Measurements from ENCODE around the gene DBF4.
"Not testable (repeated sequence)": the region's sequence is repeated elsewhere in the genome, so short reads cannot be mapped to it uniquely, and the experiment has no call there.

DBF4 gene

DNA sequence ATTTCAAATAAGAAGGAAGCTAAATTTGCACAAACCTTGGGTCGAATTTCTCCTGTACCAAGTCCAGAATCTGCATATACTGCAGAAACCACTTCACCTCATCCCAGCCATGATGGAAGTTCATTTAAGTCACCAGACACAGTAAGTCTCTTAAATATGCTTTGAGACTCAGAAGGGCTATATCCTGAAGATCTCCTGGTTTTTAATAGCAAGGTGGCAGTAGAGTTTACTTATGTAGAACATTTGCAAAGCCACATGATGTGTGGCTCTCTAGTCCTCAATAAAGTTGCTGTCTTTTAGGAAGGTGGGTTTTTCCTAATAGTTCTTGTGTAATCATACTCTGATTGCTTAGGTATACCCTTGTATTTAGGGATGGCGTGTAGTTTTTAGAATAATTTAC is 8.7 kb downstream of the DBF4 start:
- no peak for TF ChIP-seq CTCF (IDR thresholded peaks at IDR 0.05; ENCODE audit: low read depth, low read length)
- in situ Hi-C loops (cut with HindIII; ENCODE audit: low sequenced_read_pairs) = no loop called here
- H3K4me3 ChIP-seq (ENCODE audit: low read depth, low read length) = no peak overlapping the region
- DNase-seq (ENCODE audit: low read depth, low spot score) = peak; percentile 26

DNA sequence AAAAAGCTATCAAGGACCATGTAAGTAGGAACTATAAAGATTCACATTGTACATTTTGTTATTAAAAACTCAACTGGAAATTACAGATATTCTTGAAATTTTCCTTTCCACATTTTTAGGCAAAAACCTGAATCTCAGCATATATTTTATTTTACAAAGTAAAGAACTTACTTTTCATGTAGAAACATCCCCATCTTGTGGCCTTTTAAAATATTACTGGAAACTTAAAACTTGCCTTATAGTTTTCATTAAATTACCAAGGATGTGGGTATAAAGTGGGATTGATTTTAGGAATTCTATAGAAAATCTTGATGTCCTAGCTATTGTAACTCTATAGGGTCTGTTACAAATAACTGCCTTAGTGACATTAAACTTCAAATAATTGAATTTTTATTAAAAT is 10.6 kb downstream of the DBF4 start:
- DNase-seq (ENCODE audit: low read depth, low spot score) = peak; percentile 67
- in situ Hi-C loops (cut with HindIII; ENCODE audit: low sequenced_read_pairs) = no loop called here
- peak; percentile 1 for TF ChIP-seq CTCF (IDR thresholded peaks at IDR 0.05; ENCODE audit: low read depth, low read length)
- no peak overlapping the region for H3K4me3 ChIP-seq (ENCODE audit: low read depth, low read length)

GRCh38 chr7:87895363-87895762 is 19.1 kb downstream of the DBF4 start:
- no peak overlapping the region for H3K4me3 ChIP-seq (ENCODE audit: low read depth, low read length)
- in situ Hi-C loops (cut with HindIII; ENCODE audit: low sequenced_read_pairs) = no loop called here
- no peak for TF ChIP-seq CTCF (IDR thresholded peaks at IDR 0.05; ENCODE audit: low read depth, low read length)
- DNase-seq (ENCODE audit: low read depth, low spot score) = no peak

DNA sequence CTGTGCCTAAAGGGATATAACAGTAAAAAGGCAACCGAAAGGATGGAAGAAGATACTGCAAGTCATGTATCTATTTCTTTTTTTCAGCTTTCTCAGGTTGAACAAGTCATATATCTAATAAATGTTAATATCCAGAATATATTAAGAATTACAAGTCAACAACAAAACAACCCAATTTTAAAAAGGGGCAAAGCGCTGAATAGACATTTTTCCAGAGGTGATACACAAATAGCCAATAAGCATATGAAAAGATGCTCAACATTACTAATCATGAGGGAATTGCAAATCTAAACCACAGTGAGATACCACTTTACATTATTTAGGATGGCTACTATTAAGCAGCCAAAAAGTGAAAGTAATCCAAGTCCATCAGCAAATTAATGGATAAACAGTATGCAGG is 23.0 kb downstream of the DBF4 start:
- in situ Hi-C loops (cut with HindIII; ENCODE audit: low sequenced_read_pairs) = no loop called here
- TF ChIP-seq CTCF (IDR thresholded peaks at IDR 0.05; ENCODE audit: low read depth, low read length) = no peak
- no peak for DNase-seq (ENCODE audit: low read depth, low spot score)
- no peak overlapping the region for H3K4me3 ChIP-seq (ENCODE audit: low read depth, low read length)

GRCh38 chr7:87907136-87907906 is 31.0 kb downstream of the DBF4 start:
- in situ Hi-C loops (cut with HindIII; ENCODE audit: low sequenced_read_pairs); DNase-seq (ENCODE audit: low read depth, low spot score); H3K4me3 ChIP-seq (ENCODE audit: low read depth, low read length): not testable (repeated sequence)

DNA sequence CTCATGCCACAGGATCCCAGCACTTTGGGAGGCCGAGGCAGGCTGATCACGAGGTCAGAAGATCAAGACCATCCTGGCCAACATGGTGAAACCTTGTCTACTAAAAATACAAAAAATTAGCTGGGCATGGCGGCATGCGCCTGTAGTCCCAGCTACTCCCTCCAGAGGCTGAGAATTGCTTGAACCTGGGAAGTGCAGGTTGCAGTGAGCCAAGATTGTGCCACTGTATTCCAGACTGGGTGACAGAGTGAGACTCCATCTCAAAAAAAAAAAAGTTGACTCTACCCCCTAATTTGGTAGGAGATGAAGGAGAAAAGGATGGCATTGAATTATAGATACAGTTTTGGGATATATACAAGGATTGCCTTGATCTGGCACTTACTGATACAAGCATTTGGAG is 32.5 kb downstream of the DBF4 start:
- DNase-seq (ENCODE audit: low read depth, low spot score); in situ Hi-C loops (cut with HindIII; ENCODE audit: low sequenced_read_pairs); H3K4me3 ChIP-seq (ENCODE audit: low read depth, low read length): not testable (repeated sequence)

- H3K4me3 ChIP-seq (ENCODE audit: low read depth, low read length) = no peak overlapping the region
- DNase-seq (ENCODE audit: low read depth, low spot score) = no peak
- no peak for TF ChIP-seq CTCF (IDR thresholded peaks at IDR 0.05; ENCODE audit: low read depth, low read length)
- in situ Hi-C loops (cut with HindIII; ENCODE audit: low sequenced_read_pairs) = no loop called here
Measured at GRCh38 chr7:87912121-87912520, 35.8 kb downstream of the DBF4 start.

DNA sequence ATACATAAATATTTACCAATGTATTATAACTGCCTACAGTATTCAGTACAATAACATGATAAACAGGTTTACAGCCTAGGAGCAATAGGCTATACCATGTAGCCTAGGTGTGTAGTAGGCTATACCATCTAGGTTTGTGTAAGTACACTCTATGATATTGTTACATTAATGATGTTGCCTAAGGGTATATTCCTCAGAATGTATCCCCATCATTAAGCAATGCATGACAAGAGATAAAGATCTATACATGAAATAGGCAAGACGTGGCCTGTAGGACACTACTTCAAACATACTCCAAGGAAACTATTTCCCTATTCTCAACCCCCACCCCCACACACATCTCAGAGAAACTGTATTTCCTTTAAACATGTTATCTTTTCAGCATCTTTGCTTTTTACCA is 42.4 kb downstream of the DBF4 start:
- no peak overlapping the region for H3K4me3 ChIP-seq (ENCODE audit: low read depth, low read length)
- no peak for TF ChIP-seq CTCF (IDR thresholded peaks at IDR 0.05; ENCODE audit: low read depth, low read length)
- DNase-seq (ENCODE audit: low read depth, low spot score) = no peak
- in situ Hi-C loops (cut with HindIII; ENCODE audit: low sequenced_read_pairs) = no loop called here

Measured in astrocyte of the spinal cord (primary cell).